GM12872 (cell line): Measurements from ENCODE around the gene LMBRD1.

ENCODE experiments used
- CTCF ChIP-seq: IDR thresholded peaks from 3 replicates; pipeline ENCODE4 v1.5.1; 2011; ENCODE audit warnings: low read depth, mild to moderate bottlenecking, low read length, moderate library complexity; ENCODE audit not compliant: insufficient read depth

LMBRD1 gene

GRCh38 chr6:69693762-69694161 is 103.0 kb downstream of the LMBRD1 start:
- no peak for TF ChIP-seq CTCF

GRCh38 chr6:69690986-69691385 is 105.8 kb downstream of the LMBRD1 start:
- no peak for TF ChIP-seq CTCF

- TF ChIP-seq CTCF: no peak
Observed at GRCh38 chr6:69680302-69680701, 116.5 kb downstream of the LMBRD1 start.

- no peak for TF ChIP-seq CTCF
Observed at GRCh38 chr6:69673298-69673697, 123.5 kb downstream of the LMBRD1 start.

GRCh38 chr6:69668916-69669315 is 127.9 kb downstream of the LMBRD1 start:
- no peak for TF ChIP-seq CTCF

GRCh38 chr6:69665437-69665836 is 131.4 kb downstream of the LMBRD1 start:
- no peak for TF ChIP-seq CTCF

GRCh38 chr6:69664551-69664950 is 132.3 kb downstream of the LMBRD1 start:
- TF ChIP-seq CTCF: no peak

GRCh38 chr6:69663215-69663614 is 133.6 kb downstream of the LMBRD1 start:
- no peak for TF ChIP-seq CTCF
